HG02884 (cell line): ENCODE results near the gene RPS15.
"Not testable (repeated sequence)": the region's sequence is repeated elsewhere in the genome, so short reads cannot be mapped to it uniquely, and the experiment has no call there.

Source experiments
- ATAC-seq: cut with Tn5 transposase; IDR thresholded peaks from one replicate; pipeline ENCODE4 v1.9.1; 2021; ENCODE audit warnings: mild to moderate bottlenecking, moderate library complexity; ENCODE audit not compliant: unreplicated experiment

The RPS15 gene

DNA sequence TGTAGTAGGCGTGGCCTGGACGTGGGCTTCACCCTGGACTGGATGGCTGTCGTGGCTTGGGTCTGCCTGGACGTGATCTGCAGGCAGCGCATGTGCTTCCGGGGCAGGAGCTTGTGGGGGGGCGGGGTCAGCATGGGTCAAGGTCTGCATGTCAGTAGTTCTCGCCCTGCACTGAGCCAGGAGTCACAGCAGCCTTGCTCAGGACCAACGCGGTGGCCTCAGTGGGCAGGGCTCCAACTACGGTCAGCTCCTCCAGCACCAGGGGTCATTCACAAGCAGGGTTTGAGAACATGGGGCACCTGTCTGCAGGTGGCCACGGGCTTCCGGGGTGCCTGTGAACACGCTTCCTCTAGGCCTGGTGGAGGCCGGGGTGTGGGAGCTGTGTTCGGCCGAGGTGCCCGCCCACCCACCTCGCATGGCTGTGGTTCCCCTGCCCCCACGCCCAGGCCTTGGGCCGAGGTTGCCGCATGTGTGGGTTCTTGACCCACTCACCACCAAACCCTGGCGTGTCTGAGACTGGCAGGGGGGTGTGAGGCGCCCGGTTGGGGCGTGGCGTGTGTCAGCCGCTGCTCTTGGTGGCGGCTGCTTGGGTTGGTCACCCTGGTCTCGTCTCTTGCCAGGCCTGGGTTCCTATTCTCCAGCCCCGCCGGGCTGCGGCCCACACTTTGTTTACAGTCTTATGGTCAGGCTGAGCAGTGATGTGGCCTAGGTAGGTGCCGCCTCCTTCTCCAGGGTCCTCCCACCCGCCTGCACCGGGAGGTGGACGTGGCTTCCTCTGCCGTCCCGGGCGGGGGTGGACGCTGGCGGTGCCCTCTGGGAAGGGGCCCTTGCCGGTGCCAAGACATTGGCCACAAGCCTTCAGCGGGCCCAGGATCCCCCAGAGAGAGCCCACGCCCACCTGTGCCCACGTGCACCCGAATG, 4.8 kb upstream of the RPS15 start:
- no peak for ATAC-seq

DNA sequence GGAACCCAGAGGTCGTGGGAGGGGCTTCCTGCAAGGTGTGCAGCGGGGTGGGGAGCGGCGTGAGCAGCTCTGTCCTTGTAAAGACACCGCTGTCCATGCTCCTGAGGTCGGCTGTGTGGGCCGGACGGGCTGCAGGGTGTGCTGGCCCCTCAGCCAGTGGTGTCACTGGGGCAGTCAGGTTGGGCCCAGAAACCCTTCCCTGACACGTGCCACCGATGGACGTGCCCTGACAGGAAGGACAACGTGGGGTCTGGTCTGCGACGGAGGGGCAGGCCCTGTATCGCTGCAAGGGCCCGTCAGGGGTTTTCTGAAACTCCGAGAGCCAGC, 4.2 kb upstream of the RPS15 start:
- ATAC-seq = no peak

DNA sequence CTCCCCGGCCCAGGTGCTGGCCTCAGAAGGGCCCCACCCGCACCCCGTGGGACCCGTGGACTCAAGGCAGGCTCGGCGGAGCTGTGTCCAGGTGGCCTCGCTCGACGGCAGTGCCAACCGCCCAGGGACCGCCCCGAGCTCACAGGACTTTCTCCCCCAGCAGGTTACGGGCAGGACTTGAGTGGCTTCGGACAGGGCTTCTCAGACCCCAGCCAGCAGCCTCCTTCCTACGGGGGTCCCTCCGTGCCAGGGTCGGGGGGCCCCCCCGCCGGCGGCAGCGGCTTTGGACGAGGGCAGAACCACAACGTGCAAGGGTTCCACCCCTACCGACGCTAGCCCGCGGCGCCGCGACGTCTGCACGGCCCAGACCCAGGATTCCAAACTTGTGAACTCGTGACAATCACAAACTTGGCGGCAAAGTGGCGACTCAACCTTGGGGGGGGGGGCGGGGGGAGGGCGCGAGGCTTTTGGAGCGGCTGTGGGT, 3.6 kb upstream of the RPS15 start:
- no peak for ATAC-seq

DNA sequence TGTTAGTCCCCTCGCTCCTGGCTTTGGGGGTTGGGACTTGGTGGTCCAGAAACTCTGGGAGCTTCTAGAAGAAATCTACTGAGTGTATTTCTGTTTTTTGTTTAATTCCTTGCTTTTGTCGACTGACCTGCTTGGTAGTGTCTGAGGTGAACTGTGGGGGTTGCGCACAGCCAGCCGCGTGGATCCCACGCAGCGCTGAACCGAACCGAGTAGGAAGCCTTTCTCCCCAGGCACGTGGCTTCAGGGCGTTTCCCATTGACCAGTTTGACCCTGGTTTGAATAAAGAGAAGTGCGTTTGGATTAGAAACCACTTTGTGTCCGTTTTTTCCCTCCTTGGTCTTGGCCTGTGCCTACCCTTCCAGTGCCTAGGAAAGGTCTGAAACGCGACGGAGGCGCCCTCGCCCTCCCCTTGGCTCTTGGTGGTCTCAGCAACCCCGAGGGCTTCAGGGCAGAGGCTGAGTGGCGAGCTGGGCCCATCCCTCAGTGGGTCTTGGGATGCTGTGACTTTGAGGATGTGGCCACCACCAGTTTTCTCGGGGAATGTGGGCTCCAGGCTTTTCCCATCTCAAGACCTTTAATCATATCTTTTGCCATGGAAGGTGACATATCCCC, 2.7 kb upstream of the RPS15 start:
- ATAC-seq = no peak

DNA sequence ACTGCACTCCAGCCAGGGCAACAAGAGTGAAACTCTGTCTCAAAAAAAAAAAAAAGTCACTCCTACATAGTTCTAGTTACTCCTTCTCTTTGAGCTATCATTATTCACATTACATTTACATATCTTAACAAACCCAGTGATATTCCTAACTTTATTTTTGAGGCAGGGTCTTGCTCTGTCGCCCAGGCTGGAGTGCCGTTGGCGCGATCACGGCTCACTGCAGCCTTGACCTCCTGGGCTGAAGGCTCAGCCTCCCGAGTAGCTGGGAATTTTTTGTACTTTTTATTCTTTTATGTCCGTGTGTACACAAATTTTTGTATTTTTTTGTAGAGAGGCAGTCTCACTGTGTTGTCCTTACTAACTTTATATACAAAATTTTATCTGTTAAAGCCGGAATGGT, 587 bp upstream of the RPS15 start:
- ATAC-seq = no peak

DNA sequence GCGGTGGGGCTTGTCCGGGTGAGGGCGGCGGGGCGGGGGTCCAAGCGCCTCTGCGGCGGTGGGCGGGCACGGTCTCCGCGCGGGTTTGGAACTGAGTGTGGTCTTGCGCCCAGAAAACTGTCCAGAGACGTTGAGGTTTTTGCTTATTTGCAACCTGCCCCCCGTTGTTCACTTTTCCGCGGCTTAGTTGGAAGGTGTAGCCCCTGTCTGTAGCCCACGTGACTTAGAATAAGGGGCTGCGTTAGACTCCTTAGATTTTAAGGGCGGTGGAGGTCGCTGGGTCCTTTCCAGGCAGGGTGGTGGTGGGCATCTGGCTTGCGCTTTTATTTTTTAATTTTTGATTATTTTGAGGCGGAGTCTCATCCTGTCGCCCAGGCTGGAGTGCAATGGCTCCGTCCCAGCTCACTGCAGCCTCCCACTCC, 748 bp downstream of the RPS15 start:
- ATAC-seq = no peak

DNA sequence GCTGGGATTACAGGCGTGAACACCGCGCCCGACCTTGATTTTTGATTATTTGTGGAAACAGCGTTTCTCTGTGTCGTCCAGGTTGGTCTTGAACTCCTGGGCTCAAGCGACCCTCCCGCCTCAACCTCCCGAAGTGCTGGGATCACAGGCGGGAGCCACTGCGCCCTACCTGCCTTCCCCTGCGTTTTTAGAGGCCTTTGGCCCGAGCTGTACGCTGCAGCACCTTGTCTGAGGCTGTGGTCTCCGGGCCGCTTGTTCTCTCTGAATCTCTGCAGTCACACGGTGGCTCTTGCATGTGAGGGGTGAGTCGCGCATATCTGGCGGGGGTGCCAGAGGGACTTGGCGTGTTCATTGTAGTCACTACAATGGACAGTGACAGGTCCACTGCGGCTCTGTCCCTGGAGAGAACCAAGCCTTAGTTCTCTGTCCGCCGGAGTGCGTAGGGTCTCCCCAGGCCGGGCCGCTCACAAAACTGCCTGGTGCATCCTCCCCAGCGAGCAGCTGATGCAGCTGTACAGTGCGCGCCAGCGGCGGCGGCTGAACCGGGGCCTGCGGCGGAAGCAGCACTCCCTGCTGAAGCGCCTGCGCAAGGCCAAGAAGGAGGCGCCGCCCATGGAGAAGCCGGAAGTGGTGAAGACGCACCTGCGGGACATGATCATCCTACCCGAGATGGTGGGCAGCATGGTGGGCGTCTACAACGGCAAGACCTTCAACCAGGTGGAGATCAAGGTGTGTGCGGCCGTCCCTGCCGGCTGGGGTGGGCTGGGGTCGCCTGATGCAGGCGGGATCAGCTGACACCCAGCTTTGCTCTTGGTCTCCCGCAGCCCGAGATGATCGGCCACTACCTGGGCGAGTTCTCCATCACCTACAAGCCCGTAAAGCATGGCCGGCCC, 1.6 kb downstream of the RPS15 start:
- ATAC-seq = not testable (repeated sequence)

DNA sequence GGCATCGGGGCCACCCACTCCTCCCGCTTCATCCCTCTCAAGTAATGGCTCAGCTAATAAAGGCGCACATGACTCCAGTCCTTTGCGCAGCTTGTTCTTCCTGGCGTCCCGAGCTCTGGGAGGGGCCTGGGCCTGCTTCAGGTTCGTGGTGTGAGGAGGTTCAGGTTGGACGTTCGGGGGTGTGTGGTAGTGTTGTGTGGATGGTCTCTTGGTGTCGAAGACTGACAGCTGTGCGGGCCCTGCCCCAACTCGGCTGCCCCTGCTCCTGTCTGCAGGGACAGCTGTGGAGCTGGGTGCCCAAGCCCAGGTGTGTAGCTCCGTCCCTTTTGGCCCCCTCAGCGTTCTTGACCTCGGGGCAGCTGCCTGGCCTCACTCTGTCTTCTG, 2.2 kb downstream of the RPS15 start:
- ATAC-seq = no peak

DNA sequence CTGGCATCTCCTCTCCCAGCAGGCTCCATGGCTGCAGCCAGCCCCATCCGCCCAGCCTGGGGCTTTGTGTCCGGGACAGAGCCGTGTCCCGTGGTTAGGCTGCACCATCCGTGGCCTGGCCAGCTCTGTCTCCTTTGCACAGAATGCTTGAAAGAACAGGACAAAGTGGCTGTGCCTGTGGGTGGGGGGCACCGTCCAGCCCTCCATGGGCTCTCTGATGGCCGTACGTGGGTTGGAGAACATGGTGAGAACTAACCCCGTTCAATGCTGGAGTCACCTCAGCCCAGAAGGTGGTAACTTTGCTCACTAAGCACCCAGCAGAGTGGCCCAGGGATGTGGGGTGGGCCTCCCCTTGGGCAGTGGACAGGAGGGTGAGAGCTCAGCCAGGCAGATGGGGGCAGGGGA, 2.8 kb downstream of the RPS15 start:
- no peak for ATAC-seq

DNA sequence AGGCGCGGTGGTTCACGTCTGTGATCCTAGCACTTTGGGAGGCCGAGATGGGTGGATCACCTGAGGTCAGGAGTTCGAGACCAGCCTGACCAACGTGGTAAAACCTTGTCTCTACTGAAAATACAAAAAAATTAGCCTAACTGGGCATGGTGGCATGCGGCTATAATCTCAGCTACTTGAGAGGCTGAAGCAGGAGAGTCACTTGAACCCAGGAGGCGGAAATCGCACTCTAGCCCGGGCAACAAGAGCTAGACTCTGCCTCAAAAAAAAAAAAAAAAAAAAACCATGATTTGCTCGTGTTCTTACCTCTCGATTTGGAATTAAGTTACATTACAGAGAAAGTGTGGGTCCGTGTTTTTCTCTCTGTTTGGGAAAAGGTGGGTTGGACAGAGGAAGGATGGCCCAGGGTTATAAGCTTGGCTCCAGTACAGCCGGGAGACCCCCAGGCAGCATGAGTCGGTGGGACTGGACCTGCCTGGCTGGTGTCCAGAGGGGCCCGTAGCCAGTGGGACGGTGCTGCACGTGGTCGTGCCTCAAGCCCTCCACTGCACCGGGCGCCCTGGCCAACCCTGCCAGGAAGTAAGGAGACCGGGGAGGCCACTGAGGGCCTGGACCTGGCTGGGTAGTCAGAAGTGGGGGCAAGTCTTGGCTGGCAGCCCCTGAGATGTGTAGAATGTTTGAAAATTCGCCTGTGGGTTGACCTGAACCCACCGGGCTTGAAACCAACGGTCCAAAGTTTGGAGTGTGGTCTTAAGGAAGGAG, 3.7 kb downstream of the RPS15 start:
- ATAC-seq = no peak

DNA sequence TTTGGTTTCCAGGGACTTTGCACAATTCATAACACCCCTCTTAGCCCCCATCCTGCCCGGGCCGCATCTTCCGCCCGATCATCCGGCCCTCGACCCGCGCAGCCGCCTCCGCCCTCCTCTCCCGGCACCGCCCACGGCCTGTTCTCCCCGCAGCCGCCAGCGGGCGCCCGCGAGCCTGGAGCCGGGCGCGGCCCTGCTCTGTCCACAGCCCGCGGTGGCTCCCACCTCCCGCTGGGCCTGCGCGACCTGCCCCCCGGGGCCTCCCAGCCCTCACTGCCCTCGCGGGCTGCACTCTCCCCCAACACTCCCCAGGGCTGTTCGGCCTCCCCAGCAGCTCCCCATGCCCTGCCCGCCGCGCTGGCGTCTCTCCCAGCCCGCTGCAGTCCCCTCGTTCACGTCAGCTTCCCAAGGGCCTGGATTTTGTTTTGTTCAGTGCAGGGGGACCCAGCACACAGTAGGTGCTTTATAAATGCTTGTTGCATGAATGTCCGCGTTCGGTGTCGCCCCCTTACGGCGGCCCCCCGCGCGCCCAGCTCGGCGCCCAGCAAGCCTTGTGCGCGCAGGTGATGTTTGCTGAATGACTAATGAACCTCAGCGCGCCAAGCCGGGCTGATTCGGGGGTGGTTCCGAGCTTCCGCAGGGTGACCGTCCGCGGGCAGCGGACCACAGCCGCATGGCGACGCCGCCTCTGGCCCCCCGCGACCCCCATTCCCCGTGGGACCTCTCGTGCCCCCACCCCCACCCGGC, 7.2 kb downstream of the RPS15 start:
- no peak for ATAC-seq

DNA sequence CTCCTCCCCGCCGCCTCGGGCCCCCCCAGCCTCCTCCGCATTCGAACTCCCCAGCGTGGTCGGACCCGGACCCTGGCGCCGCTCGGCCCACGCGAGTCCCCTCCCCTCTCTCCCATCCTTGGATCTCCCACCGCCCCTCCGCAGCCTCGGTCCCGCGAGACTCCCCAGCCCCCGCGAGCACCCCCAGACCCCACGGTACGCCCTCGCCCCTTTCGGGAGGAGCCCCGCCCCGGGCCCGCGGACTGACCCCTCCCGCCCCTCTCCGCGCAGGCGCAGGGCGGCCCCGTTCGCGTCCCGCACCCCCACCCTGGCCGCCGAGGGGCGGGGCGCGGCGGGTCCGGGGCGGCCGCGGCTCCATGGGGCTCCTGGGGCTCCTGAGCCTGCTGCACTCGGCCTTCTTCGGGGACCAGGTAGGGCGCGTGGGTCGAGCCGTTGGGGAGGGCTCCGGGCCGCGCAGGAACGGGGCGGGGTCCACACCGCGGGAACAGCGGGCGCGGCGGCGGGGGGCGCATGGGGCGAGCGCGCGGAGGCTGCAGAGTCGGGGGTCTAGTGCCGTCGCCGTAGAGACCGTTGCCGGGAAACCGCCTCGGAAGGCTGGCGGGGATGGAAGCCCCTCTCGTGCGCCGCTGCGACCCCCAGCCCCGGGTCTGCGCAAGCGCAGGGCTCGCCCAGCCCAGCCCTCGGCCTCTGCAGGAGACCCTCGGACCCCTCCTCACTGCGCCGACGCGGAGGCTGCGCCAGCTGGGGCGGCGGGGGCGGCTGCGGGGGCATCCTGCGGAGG, 7.9 kb downstream of the RPS15 start:
- ATAC-seq = no peak

DNA sequence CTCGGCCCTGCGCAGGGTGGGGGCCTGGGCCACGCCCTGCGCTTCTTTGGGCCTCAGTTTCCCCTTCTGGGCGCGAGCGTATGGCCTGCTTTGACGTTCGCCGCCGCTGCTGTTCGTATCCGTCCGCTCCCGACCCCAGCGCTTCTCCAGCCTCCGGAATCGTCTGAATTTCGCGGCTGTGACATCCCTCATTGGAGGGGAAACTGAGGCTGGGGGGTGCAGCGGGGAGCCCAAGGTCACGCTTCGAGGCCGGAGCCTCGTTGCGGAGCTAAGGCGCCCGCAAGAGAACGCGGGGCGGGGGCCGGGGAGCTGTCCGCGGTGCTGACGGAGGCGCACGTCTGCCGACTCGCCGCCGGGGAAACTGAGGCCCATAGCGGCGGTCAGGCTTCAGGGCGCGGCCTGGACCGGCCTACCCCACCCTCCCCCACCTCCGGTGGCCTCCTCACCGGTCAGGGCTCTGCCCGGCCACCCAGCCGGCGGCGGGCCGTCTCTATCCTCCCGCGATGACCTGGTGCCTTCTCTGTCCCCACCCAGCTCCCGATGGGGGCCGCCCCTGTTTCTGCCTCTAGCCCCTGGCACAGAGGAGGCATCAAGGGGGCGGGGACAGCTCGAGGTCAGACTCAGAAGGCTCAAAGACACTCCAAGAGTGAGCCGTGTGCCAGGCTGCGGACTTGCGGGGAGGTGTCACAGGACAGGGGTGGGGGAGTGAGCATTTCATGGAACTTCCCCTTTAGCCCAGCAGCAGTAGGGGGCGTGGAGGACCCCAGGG, 8.7 kb downstream of the RPS15 start:
- ATAC-seq = no peak

DNA sequence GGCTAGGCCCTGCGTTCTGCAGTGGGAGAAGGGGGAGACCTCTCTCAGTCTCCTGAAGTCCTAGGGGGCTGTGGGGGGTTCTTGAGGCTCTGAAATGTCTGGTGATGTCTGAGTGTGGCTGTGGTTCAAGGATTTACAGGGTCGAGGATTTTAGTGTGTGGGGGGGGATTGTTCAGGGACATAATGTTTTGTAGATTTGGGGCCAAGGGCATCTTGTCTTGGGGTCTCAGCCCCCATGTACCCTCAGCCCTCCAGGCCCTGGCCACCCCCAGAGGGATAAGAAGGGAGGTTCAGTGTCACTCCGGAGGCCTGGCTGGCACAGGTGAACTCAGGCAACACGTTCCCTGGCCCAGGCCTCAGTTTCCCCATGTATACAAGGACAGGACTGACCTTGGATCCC, 9.3 kb downstream of the RPS15 start:
- ATAC-seq = no peak

DNA sequence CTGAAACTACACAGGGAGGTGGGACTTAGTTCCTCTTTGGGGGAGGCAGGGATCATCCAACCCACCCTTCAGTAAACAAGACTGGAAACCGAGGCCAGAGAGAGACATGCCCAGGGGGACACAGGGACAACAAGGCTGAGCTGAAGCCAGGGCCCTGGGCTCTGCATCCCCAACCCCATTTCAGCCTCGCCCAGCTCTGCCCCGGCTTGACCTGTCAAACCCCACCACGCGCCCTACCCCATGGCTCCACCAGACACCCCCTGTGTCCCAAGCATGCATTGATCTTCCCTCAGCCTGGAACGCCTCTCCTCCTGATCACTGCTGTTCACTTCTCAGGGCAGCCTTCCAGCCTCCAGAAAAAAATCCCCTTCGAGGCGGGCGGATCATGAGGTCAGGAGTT, 9.7 kb downstream of the RPS15 start:
- ATAC-seq = no peak

DNA sequence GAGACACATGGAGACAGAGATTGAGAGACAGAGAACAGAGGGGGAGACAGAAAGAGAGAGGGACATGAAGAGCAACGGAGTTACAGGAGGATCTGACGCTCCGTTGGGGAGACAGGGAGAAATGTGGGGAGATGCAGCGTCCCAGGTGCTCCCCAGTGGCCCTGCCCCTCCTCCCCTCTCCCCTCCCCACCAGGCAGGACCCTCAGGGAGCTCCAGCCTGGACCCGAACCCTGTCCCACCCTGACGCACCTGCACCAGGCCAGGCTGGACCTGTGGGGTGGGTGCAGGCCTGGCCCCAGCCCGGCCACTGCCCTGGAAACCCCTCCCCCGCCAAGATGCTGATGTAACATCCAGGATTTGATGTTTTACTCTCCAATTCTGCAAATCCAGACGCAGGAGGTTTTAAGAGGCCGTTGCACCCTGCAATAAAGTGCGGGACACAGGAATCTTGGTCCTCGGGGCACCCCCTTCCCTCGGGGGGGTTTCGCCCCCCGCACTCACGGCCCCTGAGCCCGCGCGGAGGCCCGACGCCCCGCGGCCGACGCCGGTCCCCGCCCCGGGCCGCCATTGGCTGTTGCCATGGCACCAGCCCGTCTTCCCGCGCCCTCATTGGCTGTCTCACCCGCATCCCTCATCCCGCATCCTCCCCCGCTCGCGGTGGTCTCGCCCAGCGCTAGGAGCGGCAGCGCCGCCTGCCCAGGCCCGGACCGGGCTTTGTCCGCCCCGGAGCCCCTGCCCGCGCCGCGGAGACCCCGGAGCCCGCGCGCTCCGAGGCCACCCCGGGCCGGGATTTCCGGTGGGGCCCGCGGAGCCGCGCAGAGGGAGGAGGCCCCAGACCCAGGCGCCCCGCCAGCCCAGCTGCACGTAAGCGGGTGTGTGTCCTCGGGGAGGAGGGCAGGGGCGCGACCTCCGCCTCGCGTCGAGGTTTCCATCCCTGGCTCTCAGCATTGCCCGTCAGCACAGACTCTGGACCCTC, 11.6 kb downstream of the RPS15 start, which contains the start of gene APC2:
TSS of gene APC2 (plus strand) at position 655 of the 976 bp plus-strand sequence. CDS start 2,881 bp downstream, outside the sequence.
- ATAC-seq = no peak
